Nephron (organoid): ENCODE data around the gene MAP4K2.

Source experiments
- H3K27ac Mint-ChIP-seq, 3 experiments: 2 replicates each; pipeline ENCODE4 v1.8.0; 2020; ENCODE audit warnings: mixed read lengths in 3 of 3, mild to moderate bottlenecking in 2 of 3, moderate library complexity in 1 of 3
- H3K27me3 Mint-ChIP-seq: 2 replicates; pipeline ENCODE4 v1.8.0; 2021; ENCODE audit warnings: low read depth, mild to moderate bottlenecking, moderate library complexity, mixed read lengths
- H3K36me3 Mint-ChIP-seq: 2 replicates; pipeline ENCODE4 v1.8.0; 2020; ENCODE audit warnings: low read depth, mixed read lengths
- H3K4me1 Mint-ChIP-seq: 2 replicates; pipeline ENCODE4 v1.8.0; 2020; ENCODE audit warnings: mixed read lengths
- H3K4me3 Mint-ChIP-seq, 3 experiments: 2 replicates each; pipeline ENCODE4 v1.8.0; 2020; ENCODE audit warnings: mild to moderate bottlenecking in 3 of 3, mixed read lengths in 3 of 3, moderate library complexity in 2 of 3
- H3K9me3 Mint-ChIP-seq: 2 replicates; pipeline ENCODE4 v1.8.0; 2020; ENCODE audit warnings: mixed read lengths
- TF ChIP-seq, protein P1 (sequence below), 3 experiments: fragments of 200-600 bp; sonication (generic); IDR thresholded peaks; one replicate each; pipeline ENCODE4 v1.5.0; 2021; ENCODE audit warnings: antibody characterized with exemption in 3 of 3; ENCODE audit not compliant: unreplicated experiment in 3 of 3

The MAP4K2 gene

DNA sequence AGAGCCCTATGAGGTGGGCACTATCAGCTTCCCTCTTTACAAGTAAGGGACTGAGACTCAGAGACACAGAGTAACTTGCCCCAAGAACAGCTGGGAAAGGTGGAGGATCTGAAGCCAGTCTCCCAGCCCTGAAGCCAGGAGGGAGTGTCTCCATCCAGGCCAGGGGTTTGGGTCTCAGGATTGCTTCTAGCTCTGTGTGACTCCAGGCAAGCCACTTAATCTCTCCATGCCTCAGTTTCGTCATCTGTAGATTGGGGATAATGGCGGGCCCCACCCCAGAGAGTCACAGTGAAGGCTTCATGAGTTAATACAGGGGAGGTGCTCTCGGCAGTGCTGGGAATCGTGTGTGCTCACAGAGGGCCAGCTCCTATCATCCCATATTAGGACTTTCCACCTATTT is 10.5 kb downstream of the MAP4K2 start:
- H3K4me1 Mint-ChIP-seq = no peaks in the 10 kb centered on the region
- H3K9me3 Mint-ChIP-seq = no peaks in the 10 kb centered on the region
- TF ChIP-seq, protein P1, sequence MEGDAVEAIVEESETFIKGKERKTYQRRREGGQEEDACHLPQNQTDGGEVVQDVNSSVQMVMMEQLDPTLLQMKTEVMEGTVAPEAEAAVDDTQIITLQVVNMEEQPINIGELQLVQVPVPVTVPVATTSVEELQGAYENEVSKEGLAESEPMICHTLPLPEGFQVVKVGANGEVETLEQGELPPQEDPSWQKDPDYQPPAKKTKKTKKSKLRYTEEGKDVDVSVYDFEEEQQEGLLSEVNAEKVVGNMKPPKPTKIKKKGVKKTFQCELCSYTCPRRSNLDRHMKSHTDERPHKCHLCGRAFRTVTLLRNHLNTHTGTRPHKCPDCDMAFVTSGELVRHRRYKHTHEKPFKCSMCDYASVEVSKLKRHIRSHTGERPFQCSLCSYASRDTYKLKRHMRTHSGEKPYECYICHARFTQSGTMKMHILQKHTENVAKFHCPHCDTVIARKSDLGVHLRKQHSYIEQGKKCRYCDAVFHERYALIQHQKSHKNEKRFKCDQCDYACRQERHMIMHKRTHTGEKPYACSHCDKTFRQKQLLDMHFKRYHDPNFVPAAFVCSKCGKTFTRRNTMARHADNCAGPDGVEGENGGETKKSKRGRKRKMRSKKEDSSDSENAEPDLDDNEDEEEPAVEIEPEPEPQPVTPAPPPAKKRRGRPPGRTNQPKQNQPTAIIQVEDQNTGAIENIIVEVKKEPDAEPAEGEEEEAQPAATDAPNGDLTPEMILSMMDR (IDR thresholded peaks at IDR 0.05; ENCODE audit: unreplicated experiment in 3 of 3) = no peak
- no peak overlapping the region for H3K4me3 Mint-ChIP-seq
- peaks cover 4% of the 10 kb centered on the region for H3K27me3 Mint-ChIP-seq
- H3K36me3 Mint-ChIP-seq = peaks cover 4% of the 10 kb centered on the region
- H3K27ac Mint-ChIP-seq = no peak overlapping the region

DNA sequence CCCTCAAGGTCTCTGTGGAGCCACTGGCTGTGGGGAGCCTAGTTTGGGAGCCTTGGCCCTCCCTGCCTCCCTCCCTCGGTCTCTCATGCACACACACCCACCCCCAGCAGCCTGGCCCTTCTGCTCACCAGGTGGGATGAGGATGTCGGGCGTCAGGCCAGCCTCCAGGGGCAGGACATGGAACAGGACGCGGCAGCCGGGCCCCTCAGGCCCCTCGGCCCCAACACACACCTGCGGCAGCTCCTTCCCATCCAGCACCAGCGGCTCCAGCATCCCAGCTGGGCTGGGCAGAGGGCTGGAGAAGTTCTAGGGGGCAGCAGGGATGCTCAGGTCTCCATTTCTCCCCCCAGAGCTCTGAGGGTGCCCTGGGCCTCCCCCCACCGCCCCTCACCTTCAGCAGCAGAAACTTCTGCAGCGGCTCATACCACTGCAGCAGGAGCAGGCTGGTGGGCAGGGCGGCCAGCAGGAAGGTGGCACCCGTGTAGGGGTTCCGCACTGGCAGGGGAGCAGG is 11.2 kb downstream of the MAP4K2 start:
- Mint-ChIP-seq H3K36me3 (peaks cover 4% of the 10 kb centered on the region), H3K9me3 (no peaks in the 10 kb centered on the region), H3K4me3 (no peak overlapping the region), H3K27ac (no peak overlapping the region), H3K27me3 (peaks cover 4% of the 10 kb centered on the region), H3K4me1 (no peaks in the 10 kb centered on the region)
- TF ChIP-seq, protein P1 (IDR thresholded peaks at IDR 0.05; ENCODE audit: unreplicated experiment in 3 of 3) = no peak

DNA sequence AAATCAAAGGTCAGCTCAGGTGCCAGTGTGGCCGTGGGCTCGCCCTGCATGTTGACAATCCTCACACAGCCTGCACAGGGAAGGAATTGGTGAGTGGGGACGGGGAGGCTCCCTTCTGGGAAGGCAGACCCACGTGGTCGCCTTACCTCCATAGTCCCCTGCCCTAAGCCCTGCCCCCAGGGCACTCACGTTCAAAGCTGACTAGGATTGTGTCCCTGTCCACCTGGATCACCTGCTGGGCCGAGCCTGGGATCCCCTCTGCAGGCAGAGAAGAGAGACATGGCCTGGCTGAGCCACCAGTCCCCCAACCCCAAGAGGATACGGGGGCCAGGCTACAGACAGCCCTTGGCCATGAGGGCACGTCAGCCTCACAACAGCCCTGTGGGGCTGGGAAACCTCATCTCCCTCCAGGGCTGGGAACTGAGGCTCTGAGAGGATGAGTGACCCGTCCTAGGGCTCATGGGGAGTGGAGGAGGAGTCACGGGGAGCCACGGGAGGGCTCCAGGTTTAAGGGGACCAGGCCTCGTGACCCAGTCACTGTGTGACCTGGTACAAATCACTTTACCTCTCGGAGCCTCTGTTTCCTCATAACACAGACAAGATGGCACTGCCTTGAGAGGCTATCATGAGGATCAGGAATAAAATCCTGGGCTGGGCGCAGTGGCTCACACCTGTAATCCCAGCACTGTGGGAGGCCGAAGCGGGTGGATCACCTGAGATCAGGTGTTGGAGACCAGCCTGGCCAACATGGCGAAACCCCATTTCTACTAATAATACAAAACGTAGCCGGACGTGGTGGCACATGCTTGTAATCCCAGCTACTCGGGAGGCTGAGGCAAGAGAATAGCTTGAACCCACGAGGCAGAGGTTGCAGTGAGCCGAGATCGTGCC is 12.6 kb downstream of the MAP4K2 start:
- TF ChIP-seq, protein P1 (IDR thresholded peaks at IDR 0.05; ENCODE audit: unreplicated experiment in 3 of 3) = no peak

DNA sequence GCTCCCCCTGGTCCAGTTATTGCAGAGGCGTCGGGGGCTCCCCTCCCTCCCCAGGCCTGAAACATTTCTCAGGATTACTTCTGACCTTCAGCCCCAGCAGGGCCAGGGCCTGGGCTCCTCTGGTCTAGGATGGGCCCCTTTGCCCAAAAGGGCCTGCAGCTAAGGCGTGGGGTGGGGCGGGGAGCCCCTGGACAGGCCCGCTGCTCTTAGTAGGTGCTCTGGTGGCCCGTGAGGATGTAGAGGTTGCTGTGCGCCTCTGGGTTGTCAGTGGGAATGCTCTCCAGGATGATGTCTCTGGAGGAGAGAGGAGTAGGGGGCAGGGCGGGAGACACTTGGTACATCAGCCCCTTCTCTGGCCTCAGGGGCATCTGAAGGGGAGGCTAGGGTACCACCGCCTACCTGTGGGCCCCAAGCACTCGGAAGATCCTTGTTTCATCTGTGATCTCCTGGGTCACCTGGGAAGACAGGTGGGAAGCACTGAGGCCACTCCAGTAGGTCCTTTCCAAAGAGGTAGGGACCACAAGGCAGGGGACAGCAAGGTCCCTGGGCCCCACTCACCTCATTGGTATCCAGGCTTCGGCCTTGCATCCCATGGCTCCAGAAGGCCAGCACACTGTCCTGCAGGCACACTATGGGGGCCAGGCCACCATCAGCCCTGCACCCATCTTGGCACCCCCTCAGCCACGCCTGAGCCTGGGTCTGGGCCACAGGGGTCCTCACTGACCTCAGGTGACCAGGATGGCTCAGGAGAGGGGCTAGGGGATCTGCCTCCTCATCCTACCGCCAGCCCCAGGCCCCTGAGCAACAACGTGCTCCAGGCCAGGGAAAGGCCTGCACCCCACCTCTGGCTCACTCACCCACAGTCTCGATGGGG is 13.4 kb downstream of the MAP4K2 start:
- TF ChIP-seq, protein P1 (IDR thresholded peaks at IDR 0.05; ENCODE audit: unreplicated experiment in 3 of 3) = no peak
- no peak overlapping the region for H3K27ac Mint-ChIP-seq

More for the DNA sequence above, 12.6 kb downstream of the MAP4K2 start:
- no peaks in the 10 kb centered on the region for H3K9me3 Mint-ChIP-seq
- H3K4me1 Mint-ChIP-seq = no peaks in the 10 kb centered on the region
- H3K4me3 Mint-ChIP-seq = no peak overlapping the region
- peaks cover 4% of the 10 kb centered on the region for H3K27me3 Mint-ChIP-seq
- H3K36me3 Mint-ChIP-seq = no peaks in the 10 kb centered on the region
- no peak overlapping the region for H3K27ac Mint-ChIP-seq

DNA sequence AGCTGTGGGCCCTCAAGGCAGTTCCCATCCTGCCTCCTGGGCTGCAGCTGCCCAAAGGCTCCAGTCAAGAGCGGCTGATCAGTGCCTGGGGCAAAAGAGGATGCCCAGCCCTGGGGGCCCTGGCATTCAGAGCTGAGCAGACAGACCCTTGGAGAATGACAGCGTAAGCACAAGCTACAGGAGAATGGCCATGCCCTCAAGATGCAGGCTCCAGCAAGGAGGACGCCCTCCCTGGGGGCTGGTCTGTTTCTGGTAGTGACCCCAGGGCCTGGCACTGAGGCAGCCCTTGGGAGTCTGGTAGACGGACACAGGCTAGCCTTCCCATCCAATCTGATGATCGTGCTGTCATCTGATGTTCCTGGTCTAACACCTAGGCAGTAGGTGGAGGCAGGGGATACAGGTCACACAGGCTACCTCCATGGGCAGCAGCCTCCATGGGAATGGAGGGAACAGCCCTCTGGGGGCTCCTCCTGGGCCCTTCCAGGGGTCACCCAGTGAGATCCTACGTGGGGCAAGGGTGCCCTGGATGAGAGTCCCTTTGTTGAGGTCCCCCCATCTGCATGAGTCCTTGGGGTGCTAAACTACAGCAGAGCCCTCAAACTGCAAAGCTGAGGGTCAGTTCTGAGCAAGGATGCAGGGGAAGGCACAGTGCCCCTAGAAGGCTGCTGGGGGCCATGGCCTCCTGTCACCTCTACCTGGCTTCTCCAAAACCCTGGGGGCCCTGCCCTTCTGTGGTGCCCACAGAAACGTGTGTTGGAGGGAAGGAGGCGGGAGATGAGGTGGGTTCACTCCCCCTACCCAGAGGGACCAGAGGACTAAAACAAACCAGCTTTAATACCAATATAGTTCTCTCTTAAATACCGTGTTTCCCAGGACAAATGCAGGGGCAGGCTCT is 14.4 kb downstream of the MAP4K2 start:
- TF ChIP-seq, protein P1 (IDR thresholded peaks at IDR 0.05; ENCODE audit: unreplicated experiment in 3 of 3) = no peak
- Mint-ChIP-seq H3K27ac (no peak overlapping the region), H3K36me3 (peaks cover 4% of the 10 kb centered on the region), H3K27me3 (peaks cover 1% of the 10 kb centered on the region), H3K9me3 (no peaks in the 10 kb centered on the region), H3K4me3 (no peak overlapping the region), H3K4me1 (no peaks in the 10 kb centered on the region)

More for the DNA sequence above, 13.4 kb downstream of the MAP4K2 start:
- H3K27me3 Mint-ChIP-seq = peaks cover 4% of the 10 kb centered on the region
- H3K4me3 Mint-ChIP-seq = no peak overlapping the region
- H3K36me3 Mint-ChIP-seq = peaks cover 4% of the 10 kb centered on the region
- H3K4me1 Mint-ChIP-seq = no peaks in the 10 kb centered on the region
- no peaks in the 10 kb centered on the region for H3K9me3 Mint-ChIP-seq
